Ovary (tissue), 9 donors: Measurements from ENCODE around the gene CCDC178. TPM values are rescaled to one million over a fixed set of nuclear protein-coding genes. Genes with fewer than 3 reads are reported as not detected.

ENCODE experiments used
- DNase-seq, 5 donors: peaks; one replicate each; pipeline ENCODE4 v3.0.0-alpha.2; 2019 to 2020
- H3K27ac ChIP-seq, 2 donors: fragments of 200-600 bp; one replicate each; pipeline versions ENCODE4 v1.5.1 to v1.8.0; 2019 to 2022
- H3K27me3 ChIP-seq: fragments of 200-600 bp; one replicate; pipeline ENCODE4 v1.8.0; 2022
- H3K36me3 ChIP-seq: fragments of 200-600 bp; sonication (generic); one replicate; pipeline ENCODE4 v1.5.1; 2019
- H3K4me1 ChIP-seq: one replicate; pipeline ENCODE4 v1.8.1; 2013; ENCODE audit warnings: mild to moderate bottlenecking, moderate library complexity; ENCODE audit not compliant: insufficient read depth
- H3K4me3 ChIP-seq: fragments of 200-600 bp; sonication (generic); one replicate; pipeline ENCODE4 v1.5.1; 2017
- H3K9me3 ChIP-seq, 2 donors: fragments of 200-600 bp in 1 of 2; sonication (generic) in 1 of 2; one replicate each; pipeline versions ENCODE4 v1.5.1 to v1.8.1; 2013 to 2019; ENCODE audit warnings: mild to moderate bottlenecking in 1 of 2, moderate library complexity in 1 of 2
- CTCF ChIP-seq, 3 donors: fragments of 450-650 bp in 2 of 3; fragments of 200-600 bp in 1 of 3; IDR thresholded peaks; one replicate each; pipeline versions ENCODE4 v1.5.1 to v1.8.0; 2016 to 2022; ENCODE audit warnings: antibody characterized with exemption in 3 of 3, mild to moderate bottlenecking in 1 of 3
- EP300 ChIP-seq: sonication (generic); formaldehyde crosslinking; IDR thresholded peaks from one replicate; pipeline ENCODE4 v1.6.1; 2017; ENCODE audit warnings: antibody characterized with exemption
- POLR2A ChIP-seq: fragments of 450-650 bp; IDR thresholded peaks from one replicate; pipeline ENCODE4 v1.6.1; 2017; ENCODE audit warnings: antibody characterized with exemption, mild to moderate bottlenecking, moderate library complexity
- WGBS, 3 donors: extraction: QIAGEN DNeasy Blood & Tissue Kit in 1 of 3; methylation state at CpG; one replicate each; pipeline versions ENCODE4 v1.1.5 to v1.1.7; 2013 to 2017; 5-methylcytosine and 5-hydroxymethylcytosine counted together
- intact Hi-C, 4 donors: fragments of 100-400 bp; cut with DNase I; formaldehyde crosslinking; loops; one replicate each; pipeline versions ENCODE4 v1.11.0 to v1.15.1; 2022 to 2023
- polyA plus RNA-seq, 2 donors: library from polyadenylated mRNA; stranded (reverse); fragments of 200-250 nt in 1 of 2; fragments of 350-450 nt in 1 of 2; fragmentation: Illumina TruSeq in 1 of 2; extraction: RNeasy Lipid Tissue Mini Kit (QIAGEN cat#74804) in 1 of 2; gene quantifications; one replicate each; pipeline ENCODE4 v1.2.3, GENCODE V29; 2013 to 2014
- total RNA-seq, 7 donors: library from RNA; depleted of rRNA in 2 of 7; stranded (reverse); fragments of >200 nt in 2 of 7; fragmentation: NEBNext Ultra II Directional in 3 of 7; extraction: Animal tissue kit (Norgen Biotek cat#: 25700) in 3 of 7; gene quantifications; one replicate each; pipeline versions ENCODE4 v1.1.0 to v1.2.4, GENCODE V29; 2016 to 2023
- donor health status: DM: no; HTN: no; CAD: no; lungs with moderate emphysema.
- donor health status: DM: no; HTN: no; CAD: no.
- donor health status: Bipolar disorder and iron deficiency.
- donor health status: DM: yes; HTN: yes; CAD: no.
- donor health status: DM: no; HTN: no; CAD: no.
- donor health status: DM: yes; HTN: yes; CAD: no.

Gene CCDC178
- total and polyA plus RNA-seq, 9 donors = 2.4 to 11.8 (median 5.1) TPM

DNA sequence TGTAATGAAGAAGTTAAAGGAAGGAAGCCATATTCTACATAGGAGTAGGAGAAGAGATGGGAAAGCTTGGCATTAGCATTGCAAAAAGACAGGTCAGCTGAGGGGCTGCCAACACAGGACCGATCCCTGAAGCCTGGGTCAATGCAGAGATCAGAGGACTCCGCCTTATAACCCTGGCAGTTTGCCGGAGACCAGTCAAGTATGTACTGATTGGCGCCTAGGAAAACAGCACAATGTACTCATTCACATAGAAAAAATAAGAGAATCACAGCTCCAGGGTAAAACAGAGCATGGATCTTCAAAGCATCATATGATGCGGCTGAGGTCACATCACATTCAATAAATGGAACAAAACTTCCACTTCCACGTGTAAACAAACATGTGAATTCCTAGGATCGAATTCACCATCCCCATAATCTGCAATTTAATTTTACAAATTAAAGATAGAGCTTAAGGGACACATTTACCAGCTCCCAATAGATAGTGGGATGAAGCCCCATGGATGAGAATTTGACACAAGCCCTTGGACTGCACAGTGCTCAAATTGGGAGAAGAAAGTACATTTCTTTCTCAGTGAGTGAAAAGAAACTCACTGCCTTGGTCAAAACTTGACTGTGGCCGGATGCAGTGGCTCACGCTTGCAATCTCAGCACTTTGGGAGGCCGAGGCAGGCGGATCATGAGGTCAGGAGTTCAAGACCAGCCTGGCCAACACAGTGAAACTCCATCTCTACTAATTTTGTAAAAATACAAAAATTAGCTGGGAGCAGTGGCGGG, 532.7 kb downstream of the CCDC178 start:
- WGBS, 3 donors = 90% methylated on average over 12 of the region's 12 CpGs

GRCh38 chr18:32907311-32907585, 533.3 kb downstream of the CCDC178 start:
- no peak overlapping the region for H3K27ac ChIP-seq
- H3K4me3 ChIP-seq = no peak overlapping the region
- H3K4me1 ChIP-seq = peaks cover 2% of the 10 kb centered on the region
- DNase-seq = no peak
- intact Hi-C loops = no loop called here
- 43 to 64% (median 47%) methylated on average over 3 of the region's 3 CpGs for WGBS, 3 donors
- H3K27me3 ChIP-seq = no peaks in the 10 kb centered on the region
- TF ChIP-seq EP300 = no peak
- TF ChIP-seq CTCF (IDR thresholded peaks at IDR 0.05) = no peak
- no peak for TF ChIP-seq POLR2A
- no peaks in the 10 kb centered on the region for H3K9me3 ChIP-seq
- no peaks in the 10 kb centered on the region for H3K36me3 ChIP-seq

More for the DNA sequence above, 532.7 kb downstream of the CCDC178 start:
- intact Hi-C loops = no loop called here
- no peak for DNase-seq
- peaks cover 2% of the 10 kb centered on the region for H3K4me1 ChIP-seq
- H3K36me3 ChIP-seq = no peaks in the 10 kb centered on the region
- no peaks in the 10 kb centered on the region for H3K27me3 ChIP-seq
- H3K9me3 ChIP-seq = no peaks in the 10 kb centered on the region
- no peak overlapping the region for H3K27ac ChIP-seq
- no peak overlapping the region for H3K4me3 ChIP-seq
- TF ChIP-seq EP300 (no peak), CTCF (IDR thresholded peaks at IDR 0.05) (no peak), POLR2A (no peak)

DNA sequence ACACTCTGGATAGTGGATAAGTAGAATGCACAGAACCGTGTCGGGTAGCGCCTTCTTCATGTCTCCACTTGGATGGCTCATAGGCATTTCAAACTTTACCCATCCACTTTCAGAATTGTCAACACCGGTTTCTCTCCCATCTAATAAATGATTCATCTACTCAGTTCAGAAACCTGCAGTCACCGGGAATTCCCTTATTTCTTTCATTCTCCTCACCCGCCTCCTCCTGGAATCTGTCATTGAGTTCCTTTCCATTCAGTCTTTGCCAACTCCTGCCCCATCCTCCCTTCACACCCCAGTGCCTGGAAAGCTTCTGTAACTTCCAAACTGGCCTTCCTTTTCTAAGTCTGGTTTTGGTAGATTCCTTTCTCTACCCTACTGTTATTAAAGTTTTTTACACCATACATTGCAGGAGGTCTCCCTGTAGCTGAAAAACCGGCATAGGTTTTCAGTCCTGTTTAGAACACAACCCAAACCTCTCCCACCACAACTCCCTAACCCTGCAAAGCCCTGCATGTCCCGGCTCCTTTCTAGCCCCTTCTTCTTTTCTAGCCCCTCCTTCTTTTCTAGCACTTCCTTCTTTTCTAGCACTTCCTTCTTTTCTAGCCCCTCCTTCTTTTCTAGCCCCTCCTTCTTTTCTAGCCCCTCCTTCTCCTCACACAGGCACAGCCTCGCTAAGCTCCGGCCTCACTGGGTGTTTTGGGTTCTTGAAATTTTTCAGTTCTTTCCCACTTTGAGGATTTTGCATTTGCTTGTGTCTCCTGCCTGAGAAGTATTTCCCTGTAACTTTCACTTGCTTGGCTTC, 533.8 kb downstream of the CCDC178 start:
- no peaks in the 10 kb centered on the region for H3K9me3 ChIP-seq
- intact Hi-C loops = no loop called here
- no peak overlapping the region for H3K4me3 ChIP-seq
- H3K27ac ChIP-seq = no peak overlapping the region
- WGBS, 3 donors = 71 to 82% (median 72%) methylated on average over 10 of the region's 10 CpGs
- no peak for DNase-seq
- H3K27me3 ChIP-seq = no peaks in the 10 kb centered on the region
- H3K36me3 ChIP-seq = no peaks in the 10 kb centered on the region
- no peak for TF ChIP-seq CTCF (IDR thresholded peaks at IDR 0.05)
- TF ChIP-seq POLR2A = no peak
- no peak for TF ChIP-seq EP300
- peaks cover 2% of the 10 kb centered on the region for H3K4me1 ChIP-seq

GRCh38 chr18:32905651-32906050, 534.9 kb downstream of the CCDC178 start:
- Histone ChIP-seq H3K27ac (no peak overlapping the region), H3K4me3 (no peak overlapping the region), H3K36me3 (no peaks in the 10 kb centered on the region), H3K27me3 (no peaks in the 10 kb centered on the region), H3K4me1 (no peaks in the 10 kb centered on the region), H3K9me3 (no peaks in the 10 kb centered on the region)
- no peak for TF ChIP-seq EP300
- no peak for TF ChIP-seq CTCF (IDR thresholded peaks at IDR 0.05)
- no peak for TF ChIP-seq POLR2A
- 62 to 88% (median 73%) methylated on average over 5 of the region's 5 CpGs for WGBS, 3 donors
- intact Hi-C loops = no loop called here
- no peak for DNase-seq
